ENCODE measurements around the gene C1orf21.

C1orf21 gene

DNA sequence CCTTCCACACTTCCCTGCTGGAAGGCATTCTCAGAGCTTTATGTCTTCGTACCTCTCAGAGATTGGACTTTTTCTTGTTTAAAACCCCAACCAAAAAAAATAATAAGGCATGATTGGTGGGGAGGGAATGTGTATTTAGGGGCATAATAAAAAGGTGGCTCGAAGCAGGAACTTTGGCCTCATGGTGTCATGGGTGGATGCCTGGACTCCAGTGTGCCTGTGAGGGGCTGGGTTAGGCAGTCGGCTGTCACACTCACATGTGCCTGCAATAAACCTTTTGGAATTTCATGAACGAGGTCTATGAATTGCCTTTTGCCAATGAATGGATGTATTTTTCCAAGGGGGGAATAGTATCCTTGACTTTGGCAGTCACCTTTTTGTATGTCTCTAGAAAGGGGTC lies 236.6 kb downstream of the C1orf21 start:
- H3K27me3 ChIP-seq (replicated peaks; ENCODE audit: control insufficient read depth, insufficient read depth, low read length), result no peaks in the 10 kb centered on the region
- peaks cover 66% of the 10 kb centered on the region for H3K4me1 ChIP-seq (ENCODE audit: control insufficient read depth, insufficient read depth, low read length)
- no peak overlapping the region for H3K4me3 ChIP-seq (ENCODE audit: low read length)
- H3K9me3 ChIP-seq (ENCODE audit: control insufficient read depth, low read length), result no peaks in the 10 kb centered on the region
- DNase-seq (ENCODE audit: low read depth), result no peak
- H3K9ac ChIP-seq (ENCODE audit: low read length), result peak overlapping the region; percentile 7
- H3K36me3 ChIP-seq (ENCODE audit: control insufficient read depth, insufficient read depth, low read length, severe bottlenecking), result no peaks in the 10 kb centered on the region

- no peak overlapping the region for H3K4me3 ChIP-seq (ENCODE audit: low read length)
- H3K9me3 ChIP-seq (ENCODE audit: control insufficient read depth, low read length), result no peaks in the 10 kb centered on the region
- H3K27me3 ChIP-seq (replicated peaks; ENCODE audit: control insufficient read depth, insufficient read depth, low read length), result no peaks in the 10 kb centered on the region
- no peak overlapping the region for H3K9ac ChIP-seq (ENCODE audit: low read length)
- peak; percentile 79 for DNase-seq (ENCODE audit: low read depth)
- H3K36me3 ChIP-seq (ENCODE audit: control insufficient read depth, insufficient read depth, low read length, severe bottlenecking), result no peaks in the 10 kb centered on the region
- H3K4me1 ChIP-seq (ENCODE audit: control insufficient read depth, insufficient read depth, low read length), result peaks cover 67% of the 10 kb centered on the region
Measured at GRCh38 chr1:184624051-184624450, 237.2 kb downstream of the C1orf21 start.

DNA sequence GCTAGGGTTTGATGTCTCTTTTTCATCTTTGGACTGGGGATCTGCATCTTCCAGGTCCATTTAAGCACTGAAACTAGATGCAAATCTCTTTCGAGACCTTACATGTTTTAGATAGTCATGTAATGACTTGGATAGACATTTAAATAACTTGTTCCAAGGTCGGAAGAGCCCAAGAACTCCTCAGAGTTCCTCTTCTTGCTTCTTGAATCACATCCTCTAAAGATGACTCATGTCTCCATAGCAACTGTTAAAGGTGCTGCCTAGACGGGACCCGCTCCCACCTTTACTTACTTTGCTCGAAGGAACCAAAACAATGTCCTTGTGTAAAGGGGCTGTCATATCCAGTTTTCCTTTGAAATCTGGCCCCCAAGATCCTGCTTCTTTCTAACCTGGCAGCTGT lies 237.8 kb downstream of the C1orf21 start:
- DNase-seq (ENCODE audit: low read depth), result peak; percentile 27
- H3K9ac ChIP-seq (ENCODE audit: low read length), result no peak overlapping the region
- H3K4me1 ChIP-seq (ENCODE audit: control insufficient read depth, insufficient read depth, low read length), result peaks cover 72% of the 10 kb centered on the region
- H3K9me3 ChIP-seq (ENCODE audit: control insufficient read depth, low read length), result no peaks in the 10 kb centered on the region
- H3K27me3 ChIP-seq (replicated peaks; ENCODE audit: control insufficient read depth, insufficient read depth, low read length), result no peaks in the 10 kb centered on the region
- H3K4me3 ChIP-seq (ENCODE audit: low read length), result no peak overlapping the region
- no peaks in the 10 kb centered on the region for H3K36me3 ChIP-seq (ENCODE audit: control insufficient read depth, insufficient read depth, low read length, severe bottlenecking)

DNA sequence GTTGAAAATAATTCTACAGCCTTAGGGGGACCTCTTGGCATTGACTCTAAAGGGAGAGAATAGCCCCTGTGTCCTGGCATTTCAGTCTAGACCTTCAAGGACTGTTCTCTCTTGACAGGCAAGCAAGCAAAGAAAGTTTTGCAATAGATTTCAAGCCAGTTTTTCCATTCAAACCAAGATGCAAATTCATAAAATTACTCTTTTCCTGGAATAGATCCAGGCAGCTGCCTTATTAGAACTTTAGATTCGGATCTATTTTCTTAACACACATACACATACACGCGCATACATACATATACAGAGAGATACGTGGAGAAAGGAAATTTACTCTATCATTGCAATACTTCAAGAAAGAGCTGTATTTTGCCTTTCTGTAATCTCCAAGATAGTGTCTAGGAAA lies 238.4 kb downstream of the C1orf21 start:
- Histone ChIP-seq H3K4me1 (ENCODE audit: control insufficient read depth, insufficient read depth, low read length) (peaks cover 79% of the 10 kb centered on the region), H3K9me3 (ENCODE audit: control insufficient read depth, low read length) (no peaks in the 10 kb centered on the region)
- DNase-seq (ENCODE audit: low read depth), result peak; percentile 39

DNA sequence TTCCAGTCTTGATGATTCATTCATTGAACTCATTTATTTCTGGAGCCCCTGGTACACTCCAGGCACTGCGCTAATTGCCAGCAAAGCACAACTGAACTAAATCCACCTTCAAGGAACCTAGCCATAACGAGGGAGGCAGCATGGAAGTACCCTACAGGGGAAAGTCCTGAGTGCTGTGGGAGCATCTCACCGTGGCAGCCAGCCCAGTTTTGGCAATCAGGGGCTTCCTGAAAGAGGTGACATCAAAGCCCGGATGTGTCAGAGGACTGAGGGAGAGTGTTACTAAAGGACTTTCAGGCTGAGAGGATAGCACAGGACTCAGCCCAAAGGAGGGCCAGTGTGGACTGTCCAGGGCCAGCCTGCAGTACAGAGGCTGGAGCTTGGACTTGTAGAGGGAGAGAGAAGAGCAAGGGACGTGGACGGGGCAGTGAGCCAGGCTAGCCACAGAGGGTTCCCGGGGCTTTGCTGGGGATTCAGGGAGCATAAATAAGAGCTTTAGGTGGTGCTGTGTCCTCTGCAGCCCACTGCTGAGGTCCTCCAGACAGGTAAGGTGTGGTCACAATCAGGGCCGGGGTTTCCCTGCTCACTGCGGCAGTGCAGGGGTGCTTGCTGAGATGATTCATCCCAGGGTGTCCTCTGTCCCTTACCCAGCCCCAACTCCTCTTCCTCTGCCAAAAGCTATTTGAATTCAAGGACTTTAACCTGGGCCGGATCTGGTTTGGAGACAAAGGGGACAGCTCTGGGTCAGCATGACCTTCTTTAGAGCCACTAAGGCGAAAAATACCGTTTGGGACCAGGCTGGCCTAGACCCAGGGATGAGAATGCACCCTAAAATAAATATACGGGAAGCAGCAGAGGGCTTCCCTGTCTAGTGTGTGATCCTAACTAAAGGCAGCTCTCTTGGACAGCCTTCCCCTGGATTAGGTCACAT lies 239.5 kb downstream of the C1orf21 start:
- no peaks in the 10 kb centered on the region for H3K36me3 ChIP-seq (ENCODE audit: control insufficient read depth, insufficient read depth, low read length, severe bottlenecking)
- H3K9ac ChIP-seq (ENCODE audit: low read length), result no peak overlapping the region
- DNase-seq (ENCODE audit: low read depth), result no peak
- H3K4me1 ChIP-seq (ENCODE audit: control insufficient read depth, insufficient read depth, low read length), result peaks cover 79% of the 10 kb centered on the region
- no peak overlapping the region for H3K4me3 ChIP-seq (ENCODE audit: low read length)
- H3K9me3 ChIP-seq (ENCODE audit: control insufficient read depth, low read length), result no peaks in the 10 kb centered on the region
- no peaks in the 10 kb centered on the region for H3K27me3 ChIP-seq (replicated peaks; ENCODE audit: control insufficient read depth, insufficient read depth, low read length)

More for the DNA sequence above, 238.4 kb downstream of the C1orf21 start:
- Histone ChIP-seq H3K36me3 (ENCODE audit: control insufficient read depth, insufficient read depth, low read length, severe bottlenecking) (no peaks in the 10 kb centered on the region), H3K27me3 (replicated peaks; ENCODE audit: control insufficient read depth, insufficient read depth, low read length) (no peaks in the 10 kb centered on the region), H3K4me3 (ENCODE audit: low read length) (no peak overlapping the region), H3K9ac (ENCODE audit: low read length) (no peak overlapping the region)

DNA sequence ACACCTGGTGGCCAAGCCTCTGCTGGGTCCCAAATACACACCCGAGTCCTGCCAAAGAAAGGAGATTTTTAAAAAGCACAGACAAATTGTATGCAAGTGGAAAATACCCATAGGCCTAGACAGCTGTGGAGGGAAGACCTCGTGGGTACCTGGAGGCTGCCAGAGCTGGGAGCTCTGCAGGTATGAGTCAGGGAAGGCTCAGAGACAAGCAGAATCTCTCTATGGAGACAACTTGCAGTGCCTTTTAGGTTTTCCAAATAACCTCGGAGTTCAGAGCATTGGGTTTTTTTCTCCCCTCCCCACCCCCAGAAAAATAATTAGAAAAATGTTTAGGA lies 240.1 kb downstream of the C1orf21 start:
- no peaks in the 10 kb centered on the region for H3K36me3 ChIP-seq (ENCODE audit: control insufficient read depth, insufficient read depth, low read length, severe bottlenecking)
- H3K27me3 ChIP-seq (replicated peaks; ENCODE audit: control insufficient read depth, insufficient read depth, low read length), result no peaks in the 10 kb centered on the region
- no peak overlapping the region for H3K4me3 ChIP-seq (ENCODE audit: low read length)
- peaks cover 72% of the 10 kb centered on the region for H3K4me1 ChIP-seq (ENCODE audit: control insufficient read depth, insufficient read depth, low read length)
- no peak overlapping the region for H3K9ac ChIP-seq (ENCODE audit: low read length)
- no peaks in the 10 kb centered on the region for H3K9me3 ChIP-seq (ENCODE audit: control insufficient read depth, low read length)
- no peak for DNase-seq (ENCODE audit: low read depth)

GRCh38 chr1:184629266-184629665 lies 242.4 kb downstream of the C1orf21 start:
- no peaks in the 10 kb centered on the region for H3K36me3 ChIP-seq (ENCODE audit: control insufficient read depth, insufficient read depth, low read length, severe bottlenecking)
- DNase-seq (ENCODE audit: low read depth), result no peak
- H3K9me3 ChIP-seq (ENCODE audit: control insufficient read depth, low read length), result no peaks in the 10 kb centered on the region
- H3K9ac ChIP-seq (ENCODE audit: low read length), result peak overlapping the region; percentile 36
- peak overlapping the region; percentile 7 for H3K4me3 ChIP-seq (ENCODE audit: low read length)
- no peaks in the 10 kb centered on the region for H3K27me3 ChIP-seq (replicated peaks; ENCODE audit: control insufficient read depth, insufficient read depth, low read length)
- H3K4me1 ChIP-seq (ENCODE audit: control insufficient read depth, insufficient read depth, low read length), result peaks cover 52% of the 10 kb centered on the region

DNA sequence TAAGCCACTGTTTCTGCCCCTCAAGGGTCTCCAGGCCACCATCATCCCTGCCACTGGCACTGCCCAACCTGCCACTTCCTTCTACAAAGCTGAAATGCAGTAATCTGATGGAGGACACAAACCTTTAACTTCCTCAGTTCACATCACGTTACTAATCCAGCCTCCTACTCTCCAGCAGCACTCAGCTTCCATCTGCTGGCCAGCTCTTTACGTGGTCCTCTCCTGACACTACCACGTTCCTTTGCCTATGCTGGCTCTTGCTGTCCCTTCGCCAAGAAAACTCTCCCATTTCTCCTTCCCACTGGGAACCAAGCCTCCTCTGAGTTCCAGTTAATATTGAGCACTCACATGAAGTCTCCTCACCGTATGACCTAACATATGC lies 243.8 kb downstream of the C1orf21 start:
- DNase-seq (ENCODE audit: low read depth), result no peak
- Histone ChIP-seq H3K9ac (ENCODE audit: low read length) (no peak overlapping the region), H3K9me3 (ENCODE audit: control insufficient read depth, low read length) (no peaks in the 10 kb centered on the region), H3K4me1 (ENCODE audit: control insufficient read depth, insufficient read depth, low read length) (peaks cover 44% of the 10 kb centered on the region), H3K27me3 (replicated peaks; ENCODE audit: control insufficient read depth, insufficient read depth, low read length) (no peaks in the 10 kb centered on the region), H3K36me3 (ENCODE audit: control insufficient read depth, insufficient read depth, low read length, severe bottlenecking) (no peaks in the 10 kb centered on the region), H3K4me3 (ENCODE audit: low read length) (no peak overlapping the region)

- Histone ChIP-seq H3K4me3 (ENCODE audit: low read length) (no peak overlapping the region), H3K9me3 (ENCODE audit: control insufficient read depth, low read length) (no peaks in the 10 kb centered on the region), H3K36me3 (ENCODE audit: control insufficient read depth, insufficient read depth, low read length, severe bottlenecking) (no peaks in the 10 kb centered on the region), H3K4me1 (ENCODE audit: control insufficient read depth, insufficient read depth, low read length) (peaks cover 36% of the 10 kb centered on the region), H3K27me3 (replicated peaks; ENCODE audit: control insufficient read depth, insufficient read depth, low read length) (no peaks in the 10 kb centered on the region), H3K9ac (ENCODE audit: low read length) (no peak overlapping the region)
- DNase-seq (ENCODE audit: low read depth), result no peak
Measured at GRCh38 chr1:184632415-184633175, 245.8 kb downstream of the C1orf21 start.

DNA sequence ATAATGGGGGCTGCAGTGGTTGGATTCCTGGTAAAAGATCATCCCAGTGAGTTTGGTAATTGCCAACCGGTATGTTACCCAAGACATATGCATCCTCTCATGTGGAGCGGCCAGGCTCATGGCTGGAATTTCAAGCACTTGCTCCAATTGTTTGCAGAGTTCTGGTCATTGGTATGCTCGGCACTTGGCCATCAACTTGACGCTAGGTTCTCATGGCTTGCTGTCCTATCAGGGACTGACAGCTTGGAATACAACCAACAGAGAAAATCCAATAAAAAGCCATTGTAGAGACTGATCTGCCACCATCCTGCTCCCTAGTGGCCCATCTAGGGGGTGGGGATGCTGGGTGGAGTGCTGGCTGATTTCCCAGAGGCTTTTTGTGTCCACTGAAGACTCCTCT lies 247.0 kb downstream of the C1orf21 start:
- DNase-seq (ENCODE audit: low read depth), result no peak
- peaks cover 36% of the 10 kb centered on the region for H3K4me1 ChIP-seq (ENCODE audit: control insufficient read depth, insufficient read depth, low read length)

GRCh38 chr1:184634296-184634695 lies 247.5 kb downstream of the C1orf21 start:
- Histone ChIP-seq H3K27me3 (replicated peaks; ENCODE audit: control insufficient read depth, insufficient read depth, low read length) (no peaks in the 10 kb centered on the region), H3K36me3 (ENCODE audit: control insufficient read depth, insufficient read depth, low read length, severe bottlenecking) (no peaks in the 10 kb centered on the region), H3K4me3 (ENCODE audit: low read length) (no peak overlapping the region), H3K9me3 (ENCODE audit: control insufficient read depth, low read length) (no peaks in the 10 kb centered on the region), H3K9ac (ENCODE audit: low read length) (no peak overlapping the region), H3K4me1 (ENCODE audit: control insufficient read depth, insufficient read depth, low read length) (peaks cover 33% of the 10 kb centered on the region)
- DNase-seq (ENCODE audit: low read depth), result no peak

More for the DNA sequence above, 247.0 kb downstream of the C1orf21 start:
- Histone ChIP-seq H3K27me3 (replicated peaks; ENCODE audit: control insufficient read depth, insufficient read depth, low read length) (no peaks in the 10 kb centered on the region), H3K9ac (ENCODE audit: low read length) (no peak overlapping the region), H3K9me3 (ENCODE audit: control insufficient read depth, low read length) (no peaks in the 10 kb centered on the region), H3K36me3 (ENCODE audit: control insufficient read depth, insufficient read depth, low read length, severe bottlenecking) (no peaks in the 10 kb centered on the region), H3K4me3 (ENCODE audit: low read length) (no peak overlapping the region)
